Measurements from ENCODE around the gene CTIF.

Gene CTIF

GRCh38 chr18:48689548-48689947, 150.7 kb downstream of the CTIF start:
- DNase-seq, result no peak

- no peak for DNase-seq
Measured at GRCh38 chr18:48690494-48690893, 151.7 kb downstream of the CTIF start.

- DNase-seq, result no peak
Measured at GRCh38 chr18:48693006-48693405, 154.2 kb downstream of the CTIF start.

GRCh38 chr18:48693625-48694262, 154.9 kb downstream of the CTIF start:
- DNase-seq, result no peak

- no peak for DNase-seq
Measured at GRCh38 chr18:48694295-48694694, 155.5 kb downstream of the CTIF start.

GRCh38 chr18:48695671-48696070, 156.8 kb downstream of the CTIF start:
- no peak for DNase-seq

- no peak for DNase-seq
Measured at GRCh38 chr18:48696218-48696617, 157.4 kb downstream of the CTIF start.

- no peak for DNase-seq
Measured at GRCh38 chr18:48697441-48697840, 158.6 kb downstream of the CTIF start.

- no peak for DNase-seq
Measured at GRCh38 chr18:48698707-48699106, 159.9 kb downstream of the CTIF start.

GRCh38 chr18:48699761-48700160, 160.9 kb downstream of the CTIF start:
- DNase-seq, result no peak

- DNase-seq, result no peak
Measured at GRCh38 chr18:48700446-48700845, 161.6 kb downstream of the CTIF start.

GRCh38 chr18:48702346-48703027, 163.7 kb downstream of the CTIF start:
- no peak for DNase-seq

GRCh38 chr18:48703028-48703386, 164.2 kb downstream of the CTIF start:
- DNase-seq, result no peak

GRCh38 chr18:48703418-48703817, 164.6 kb downstream of the CTIF start:
- DNase-seq, result no peak

GRCh38 chr18:48705043-48705442, 166.2 kb downstream of the CTIF start:
- no peak for DNase-seq

GRCh38 chr18:48705531-48705930, 166.7 kb downstream of the CTIF start:
- no peak for DNase-seq

- DNase-seq, result no peak
Measured at GRCh38 chr18:48706731-48707130, 167.9 kb downstream of the CTIF start.

- no peak for DNase-seq
Measured at GRCh38 chr18:48707636-48708296, 168.9 kb downstream of the CTIF start.

- DNase-seq, result no peak
Measured at GRCh38 chr18:48708807-48709206, 170.0 kb downstream of the CTIF start.

GRCh38 chr18:48709371-48710062, 170.7 kb downstream of the CTIF start:
- no peak for DNase-seq

GRCh38 chr18:48711651-48712486, 173.0 kb downstream of the CTIF start:
- no peak for DNase-seq

- DNase-seq, result no peak
Measured at GRCh38 chr18:48713309-48713708, 174.5 kb downstream of the CTIF start.

- no peak for DNase-seq
Measured at GRCh38 chr18:48714873-48715272, 176.0 kb downstream of the CTIF start.
